B cell (primary cell): ENCODE measurements around the gene IGF2BP3. TPM values are rescaled to one million over a fixed set of nuclear protein-coding genes. Genes with fewer than 3 reads are reported as not detected.

Source experiments
- ATAC-seq: fragments of 200-7000 bp; cut with Tn5 transposase; one replicate; pipeline ENCODE4 v1.10.0; 2021; ENCODE audit warnings: low read depth, mild to moderate bottlenecking, moderate number of reproducible peaks, moderate library complexity
- CTCF ChIA-PET: fragments of 350-600 bp; sonication (Branson Sonifier 250); formaldehyde crosslinking; loops from one replicate; lab custom pipeline; 2021; ENCODE audit warnings: antibody characterized with exemption, inconsistent platforms; lab: Charles Lee
- POLR2A ChIA-PET: fragments of 350-600 bp; sonication (Branson Sonifier 250); formaldehyde crosslinking; loops from one replicate; lab custom pipeline; 2021; ENCODE audit warnings: antibody characterized with exemption; lab: Charles Lee
- DNase-seq: peaks from one replicate; pipeline ENCODE4 v3.0.0; 2013
- H2AFZ ChIP-seq: 2 replicates; pipeline ENCODE4 v1.6.1; 2012; ENCODE audit warnings: mild to moderate bottlenecking, low read depth, low read length; ENCODE audit not compliant: insufficient read depth, poor library complexity, severe bottlenecking
- H3K27ac ChIP-seq, 2 donors: 1 replicate in 1 of 2; 2 replicates in 1 of 2; pipeline ENCODE4 v1.5.1; 2012 to 2013; ENCODE audit warnings: low read length in 2 of 2, mild to moderate bottlenecking in 2 of 2, moderate library complexity in 1 of 2
- H3K27me3 ChIP-seq, 4 experiments: fragments of 200-600 bp in 1 of 4; sonication (generic) in 1 of 4; replicated peaks in 1 of 4; 1 replicate in 2 of 4; 2 replicates in 2 of 4; pipeline versions ENCODE4 v1.6.1 to v1.7.0; 2013 to 2016; ENCODE audit warnings: low read length in 3 of 4, mild to moderate bottlenecking in 2 of 4, mixed read lengths in 1 of 4, moderate library complexity in 1 of 4; ENCODE audit not compliant: insufficient read depth in 4 of 4, control insufficient read depth in 3 of 4; ENCODE audit errors: control extremely low read depth in 1 of 4
- H3K36me3 ChIP-seq, 2 experiments: replicated peaks in 1 of 2; 1 replicate in 1 of 2; 2 replicates in 1 of 2; pipeline versions ENCODE4 v1.6.1 to v1.7.1; 2013; ENCODE audit warnings: low read length in 1 of 2; ENCODE audit not compliant: insufficient read depth in 2 of 2, control insufficient read depth in 1 of 2; ENCODE audit errors: control extremely low read depth in 1 of 2, extremely low read depth in 1 of 2
- H3K4me1 ChIP-seq, 2 donors: fragments of 200-600 bp in 1 of 2; sonication (generic) in 1 of 2; 1 replicate in 1 of 2; 2 replicates in 1 of 2; pipeline versions ENCODE4 v1.5.1 to v1.6.1; 2013 to 2017; ENCODE audit warnings: low read length in 2 of 2; ENCODE audit not compliant: control insufficient read depth in 2 of 2, insufficient read depth in 2 of 2
- H3K4me2 ChIP-seq: replicated peaks from 2 replicates; pipeline ENCODE3; 2012; ENCODE audit warnings: mild to moderate bottlenecking, low read depth, low read length; ENCODE audit not compliant: poor library complexity, severe bottlenecking
- H3K4me3 ChIP-seq, 5 experiments: fragments of 200-600 bp in 1 of 5; sonication (generic) in 1 of 5; 1 replicate in 3 of 5; 2 replicates in 2 of 5; pipeline versions ENCODE4 v1.5.1 to v1.7.0; 2011 to 2016; ENCODE audit warnings: low read length in 4 of 5, mild to moderate bottlenecking in 4 of 5, low read depth in 2 of 5, control low read depth in 1 of 5, moderate library complexity in 1 of 5; ENCODE audit not compliant: insufficient read depth in 1 of 5; ENCODE audit errors: control extremely low read depth in 1 of 5, extremely low read depth in 1 of 5
- H3K79me2 ChIP-seq: fragments of 200-600 bp; sonication (generic); one replicate; pipeline ENCODE4 v1.6.0; 2016; ENCODE audit warnings: low read length; ENCODE audit not compliant: control insufficient read depth, insufficient read depth
- H3K9ac ChIP-seq: fragments of 200-600 bp; sonication (generic); 2 replicates; pipeline ENCODE4 v1.6.1; 2017; ENCODE audit warnings: mild to moderate bottlenecking, low read length, moderate library complexity
- H3K9me3 ChIP-seq, 3 donors: one replicate each; pipeline versions ENCODE4 v1.6.1 to v1.7.1; 2013; ENCODE audit warnings: low read length in 2 of 3; ENCODE audit not compliant: control insufficient read depth in 2 of 3, insufficient read depth in 1 of 3; ENCODE audit errors: control extremely low read depth in 1 of 3
- H4K20me1 ChIP-seq: 2 replicates; pipeline ENCODE4 v1.6.0; 2012; ENCODE audit warnings: mild to moderate bottlenecking, low read length; ENCODE audit not compliant: insufficient read depth, control insufficient read depth, poor library complexity, severe bottlenecking
- H3K27ac Mint-ChIP-seq: one replicate; pipeline ENCODE4 v1.8.0; 2021; ENCODE audit warnings: mixed read lengths
- H3K27me3 Mint-ChIP-seq: one replicate; pipeline ENCODE4 v1.8.0; 2021; ENCODE audit warnings: mixed read lengths
- H3K4me1 Mint-ChIP-seq: one replicate; pipeline ENCODE4 v1.8.0; 2021; ENCODE audit warnings: mixed read lengths
- H3K4me3 Mint-ChIP-seq: one replicate; pipeline ENCODE4 v1.8.0; 2021; ENCODE audit warnings: mixed read lengths
- H3K9me3 Mint-ChIP-seq: one replicate; pipeline ENCODE4 v1.8.0; 2022; ENCODE audit warnings: mixed read lengths; ENCODE audit not compliant: insufficient read depth
- EZH2 ChIP-seq: IDR thresholded peaks from 2 replicates; pipeline ENCODE4 v1.6.1; 2012; ENCODE audit warnings: borderline replicate concordance, low read depth, mild to moderate bottlenecking, moderate library complexity, low read length; ENCODE audit not compliant: insufficient read depth, poor library complexity, severe bottlenecking
- WGBS: methylation state at CpG from one replicate; pipeline ENCODE4 v1.1.5; 2013; ENCODE audit warnings: missing lambda C conversion rate; ENCODE audit not compliant: insufficient coverage; 5-methylcytosine and 5-hydroxymethylcytosine counted together
- intact Hi-C: fragments of 100-400 bp; cut with micrococcal nuclease; formaldehyde crosslinking; loops from one replicate; pipeline ENCODE4 v1.10.0; 2022
- polyA plus RNA-seq: library from polyadenylated mRNA; depleted of rRNA; stranded (reverse); fragments of >200 nt; gene quantifications from 2 replicates; pipeline ENCODE4 v1.2.3, GENCODE V29; 2012
- total RNA-seq, 2 donors: library from RNA; stranded (reverse); fragments of 120-200 nt in 1 of 2; gene quantifications; 1 replicate in 1 of 2; 2 replicates in 1 of 2; pipeline versions ENCODE4 v1.2.3 to v1.2.4, GENCODE V29; 2013 to 2022
- TF ChIP-seq, protein P1 (sequence below): fragments of 200-600 bp; IDR thresholded peaks from one replicate; pipeline ENCODE4 v1.8.0; 2022; ENCODE audit warnings: antibody characterized with exemption, mild to moderate bottlenecking

IGF2BP3 gene
- total and polyA plus RNA-seq, 2 donors (not counting 1 experiment from before 2014, with no cell fraction given) = 0.63 to 10.0 TPM

DNA sequence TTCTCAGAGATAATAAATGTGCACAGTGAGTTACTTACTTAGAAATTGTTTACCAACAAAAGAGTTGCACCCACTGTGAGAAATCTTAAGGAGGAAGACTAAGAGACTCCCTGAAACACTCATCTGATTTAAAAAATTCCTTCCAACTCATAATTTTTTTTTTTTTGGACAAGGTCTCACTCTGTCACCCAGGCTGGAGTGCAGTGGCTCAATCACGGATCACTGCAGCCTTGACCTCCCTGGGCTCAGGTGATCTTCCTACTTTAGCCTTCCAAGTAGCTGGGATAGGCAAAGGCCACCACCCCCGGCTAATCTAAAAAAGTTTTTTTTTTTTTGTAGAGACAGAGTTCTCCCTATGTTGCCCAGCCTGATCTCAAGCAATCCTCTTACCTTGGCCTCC lies 135.2 kb downstream of the IGF2BP3 start:
- peaks cover 0 to 10% (median 0%) of the 10 kb centered on the region in 3 donors for H3K9me3 ChIP-seq
- CTCF ChIA-PET = no interaction called here
- H2AFZ ChIP-seq = no peak overlapping the region
- H3K27ac Mint-ChIP-seq = no peak overlapping the region
- H3K36me3 ChIP-seq = peaks cover 3 to 4% of the 10 kb centered on the region in 2 experiments
- WGBS = 100% methylated on average over 1 of the region's 2 CpGs
- H3K27ac ChIP-seq = no peak overlapping the region
- intact Hi-C loops = no loop called here
- no peaks in the 10 kb centered on the region for H3K4me1 ChIP-seq
- no peaks in the 10 kb centered on the region for H3K4me1 Mint-ChIP-seq
- DNase-seq = no peak
- POLR2A ChIA-PET = interaction anchor here (0.7 kb wide), 1 partner anchor 21 kb away, joined by 3 read pairs; no protein-coding TSS in a partner anchor
- no peak overlapping the region for H3K9ac ChIP-seq
- H3K4me2 ChIP-seq = no peak overlapping the region
- TF ChIP-seq EZH2 = no peak
- TF ChIP-seq, protein P1, sequence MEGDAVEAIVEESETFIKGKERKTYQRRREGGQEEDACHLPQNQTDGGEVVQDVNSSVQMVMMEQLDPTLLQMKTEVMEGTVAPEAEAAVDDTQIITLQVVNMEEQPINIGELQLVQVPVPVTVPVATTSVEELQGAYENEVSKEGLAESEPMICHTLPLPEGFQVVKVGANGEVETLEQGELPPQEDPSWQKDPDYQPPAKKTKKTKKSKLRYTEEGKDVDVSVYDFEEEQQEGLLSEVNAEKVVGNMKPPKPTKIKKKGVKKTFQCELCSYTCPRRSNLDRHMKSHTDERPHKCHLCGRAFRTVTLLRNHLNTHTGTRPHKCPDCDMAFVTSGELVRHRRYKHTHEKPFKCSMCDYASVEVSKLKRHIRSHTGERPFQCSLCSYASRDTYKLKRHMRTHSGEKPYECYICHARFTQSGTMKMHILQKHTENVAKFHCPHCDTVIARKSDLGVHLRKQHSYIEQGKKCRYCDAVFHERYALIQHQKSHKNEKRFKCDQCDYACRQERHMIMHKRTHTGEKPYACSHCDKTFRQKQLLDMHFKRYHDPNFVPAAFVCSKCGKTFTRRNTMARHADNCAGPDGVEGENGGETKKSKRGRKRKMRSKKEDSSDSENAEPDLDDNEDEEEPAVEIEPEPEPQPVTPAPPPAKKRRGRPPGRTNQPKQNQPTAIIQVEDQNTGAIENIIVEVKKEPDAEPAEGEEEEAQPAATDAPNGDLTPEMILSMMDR = no peak
- ATAC-seq = no peak
- no peaks in the 10 kb centered on the region for H3K79me2 ChIP-seq
- H4K20me1 ChIP-seq = no peaks in the 10 kb centered on the region
- no peak overlapping the region for H3K4me3 Mint-ChIP-seq
- H3K9me3 Mint-ChIP-seq = no peaks in the 10 kb centered on the region
- no peak overlapping the region for H3K4me3 ChIP-seq
- no peaks in the 10 kb centered on the region for H3K27me3 ChIP-seq
- no peaks in the 10 kb centered on the region for H3K27me3 Mint-ChIP-seq

DNA sequence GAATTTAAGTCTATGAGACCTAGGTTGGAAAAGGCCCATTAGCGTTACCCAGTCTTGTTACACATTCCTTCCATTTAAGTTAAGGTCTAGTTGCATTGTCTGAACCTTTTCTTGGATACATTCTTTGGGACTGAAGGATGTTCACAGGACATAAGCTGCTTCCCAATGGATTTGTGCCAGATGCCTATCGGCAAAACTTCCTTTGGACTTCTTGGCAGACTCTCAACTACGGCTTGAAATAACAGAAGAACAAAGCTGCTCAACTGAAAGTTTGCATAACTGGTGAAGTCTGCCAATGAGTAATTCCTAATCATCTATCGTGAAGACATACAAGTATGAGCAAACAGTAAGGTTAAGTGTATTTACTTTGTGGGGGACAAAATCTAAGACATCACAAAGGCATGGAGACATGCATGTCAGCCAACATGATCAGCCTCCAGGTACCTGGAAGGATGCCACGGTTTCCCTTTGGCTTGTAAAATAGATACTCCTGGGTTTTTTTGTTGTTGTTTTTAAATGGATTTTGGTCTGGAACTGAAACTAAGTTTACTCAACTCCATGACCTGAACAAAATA lies 135.7 kb downstream of the IGF2BP3 start:
- H3K9me3 ChIP-seq = peaks cover 0 to 10% (median 0%) of the 10 kb centered on the region in 3 donors
- Mint-ChIP-seq H3K4me3 (no peak overlapping the region), H3K27me3 (no peaks in the 10 kb centered on the region), H3K9me3 (no peaks in the 10 kb centered on the region), H3K4me1 (no peaks in the 10 kb centered on the region), H3K27ac (no peak overlapping the region)
- ATAC-seq (no peak), DNase-seq (no peak)
- no peak overlapping the region for H3K4me2 ChIP-seq
- intact Hi-C loops = no loop called here
- no peak overlapping the region for H3K4me3 ChIP-seq
- ChIA-PET CTCF (no interaction called here), POLR2A (no interaction called here)
- H3K27me3 ChIP-seq = no peaks in the 10 kb centered on the region
- H3K79me2 ChIP-seq = no peaks in the 10 kb centered on the region
- 100% methylated on average over 3 of the region's 5 CpGs for WGBS
- H3K9ac ChIP-seq = no peak overlapping the region
- TF ChIP-seq, protein P1 = no peak
- no peak for TF ChIP-seq EZH2
- no peaks in the 10 kb centered on the region for H4K20me1 ChIP-seq
- no peak overlapping the region for H3K27ac ChIP-seq
- no peak overlapping the region for H2AFZ ChIP-seq
- H3K4me1 ChIP-seq = no peaks in the 10 kb centered on the region
- peaks cover under 1 to 4% of the 10 kb centered on the region in 2 experiments for H3K36me3 ChIP-seq
